Activated gamma-delta T cell (primary cell): ENCODE results near the gene GIMAP2.

Experiments
- DNase-seq: peaks from one replicate; lab custom pipeline; 2025; lab: John Stamatoyannopoulos, UW

Gene GIMAP2

DNA sequence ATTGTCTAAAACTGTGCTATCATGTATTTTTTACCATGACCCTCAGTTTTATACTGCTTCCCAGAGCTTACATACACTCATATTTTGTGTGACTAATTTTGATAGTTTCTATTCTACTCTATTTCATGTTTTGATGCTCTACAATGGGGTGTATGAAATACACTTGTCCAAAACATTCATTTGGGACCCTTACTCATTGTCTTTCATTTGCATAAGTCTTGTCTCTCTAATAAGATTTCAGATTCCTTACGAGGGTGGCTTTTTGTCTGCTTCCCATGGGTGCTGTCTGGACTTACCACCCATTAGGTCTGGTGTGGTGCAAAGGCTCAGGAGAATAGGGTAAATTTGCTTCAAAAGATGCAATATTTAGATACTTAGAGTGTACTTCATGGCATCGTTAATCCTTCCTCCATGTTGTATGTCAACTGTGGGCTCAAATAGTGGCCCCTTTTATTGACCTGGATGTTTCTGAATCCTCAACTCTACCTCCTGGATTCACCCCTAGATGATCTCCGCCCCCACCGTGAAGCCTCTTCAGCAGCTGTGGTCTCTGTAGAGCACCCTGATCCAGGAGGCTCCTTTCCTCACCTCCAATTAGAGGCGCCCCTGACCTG is 48.1 kb downstream of the GIMAP2 start:
- DNase-seq = no peak

DNA sequence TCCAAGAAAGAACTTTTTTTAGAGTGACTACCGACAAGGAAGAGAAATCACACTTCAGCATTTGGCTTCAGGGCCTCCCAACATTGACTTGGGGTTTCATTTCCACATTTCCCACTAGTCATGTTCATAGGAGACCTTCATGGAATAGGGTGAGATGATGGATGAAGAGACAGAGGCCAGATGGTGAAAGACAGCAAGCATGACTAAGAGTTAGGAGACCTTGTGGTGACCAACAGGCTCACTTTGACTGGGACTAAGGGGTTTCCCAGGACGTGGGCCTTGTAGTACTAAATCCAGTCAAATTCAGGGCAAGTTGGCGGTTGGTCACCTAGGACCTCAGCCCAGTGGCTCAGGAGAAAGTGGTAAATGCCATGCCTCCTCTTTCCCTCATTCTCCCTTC is 48.7 kb downstream of the GIMAP2 start:
- no peak for DNase-seq

DNA sequence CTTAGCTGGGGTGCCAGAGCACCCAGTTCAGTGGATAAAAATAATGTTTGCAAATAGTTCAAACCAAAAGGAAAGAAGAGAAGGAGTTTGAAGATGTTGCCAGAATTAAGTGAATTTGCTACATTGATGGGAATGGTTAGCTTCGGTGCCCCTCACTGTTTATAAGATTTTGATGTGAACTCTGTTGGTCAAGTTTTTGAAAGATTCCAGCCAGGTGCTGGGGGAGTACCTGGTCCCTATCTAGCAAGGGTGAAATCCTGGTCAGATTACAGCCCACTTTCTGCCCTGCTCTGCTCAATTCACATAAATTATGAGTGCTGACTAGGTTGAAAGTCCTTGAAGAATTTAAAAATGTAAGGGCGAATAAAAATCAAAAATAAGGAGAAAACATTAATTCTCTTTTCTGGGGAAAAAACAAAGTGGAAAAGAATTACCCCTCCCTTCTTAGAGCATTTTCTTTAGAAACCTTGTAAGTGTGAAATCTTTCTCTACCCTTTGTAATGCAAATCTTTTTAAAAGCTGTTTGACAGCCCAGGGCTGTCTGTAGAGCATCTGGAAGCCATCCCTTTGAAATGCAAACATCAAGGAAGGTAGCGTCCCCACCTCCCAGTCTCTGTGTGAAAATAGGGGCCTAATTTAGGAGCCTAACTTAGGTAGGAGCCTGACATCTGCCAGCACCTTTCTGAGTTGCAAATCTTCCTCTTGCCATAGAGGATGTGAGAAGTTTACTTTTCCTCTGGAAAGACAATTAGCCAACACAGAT is 50.3 kb downstream of the GIMAP2 start:
- DNase-seq = no peak

DNA sequence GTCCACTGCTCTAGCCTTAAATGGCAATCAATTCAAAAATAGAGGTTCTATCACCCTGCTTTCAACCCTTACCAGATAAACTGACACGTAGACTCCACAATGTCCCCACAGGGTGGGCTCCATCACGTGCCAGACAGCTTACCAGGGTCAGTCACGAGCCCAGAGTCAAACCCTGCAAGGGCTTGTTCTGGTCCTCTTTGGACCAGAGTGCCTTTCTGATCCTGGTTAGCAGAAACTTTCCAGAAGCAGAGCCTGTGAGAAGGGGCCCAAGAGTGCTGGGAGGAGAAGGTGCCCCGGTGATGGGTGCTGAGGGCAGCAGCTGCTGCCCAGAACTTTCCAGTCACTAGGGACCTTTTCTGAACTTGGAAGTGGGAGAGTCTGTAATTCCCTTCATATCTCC is 51.4 kb downstream of the GIMAP2 start:
- no peak for DNase-seq

DNA sequence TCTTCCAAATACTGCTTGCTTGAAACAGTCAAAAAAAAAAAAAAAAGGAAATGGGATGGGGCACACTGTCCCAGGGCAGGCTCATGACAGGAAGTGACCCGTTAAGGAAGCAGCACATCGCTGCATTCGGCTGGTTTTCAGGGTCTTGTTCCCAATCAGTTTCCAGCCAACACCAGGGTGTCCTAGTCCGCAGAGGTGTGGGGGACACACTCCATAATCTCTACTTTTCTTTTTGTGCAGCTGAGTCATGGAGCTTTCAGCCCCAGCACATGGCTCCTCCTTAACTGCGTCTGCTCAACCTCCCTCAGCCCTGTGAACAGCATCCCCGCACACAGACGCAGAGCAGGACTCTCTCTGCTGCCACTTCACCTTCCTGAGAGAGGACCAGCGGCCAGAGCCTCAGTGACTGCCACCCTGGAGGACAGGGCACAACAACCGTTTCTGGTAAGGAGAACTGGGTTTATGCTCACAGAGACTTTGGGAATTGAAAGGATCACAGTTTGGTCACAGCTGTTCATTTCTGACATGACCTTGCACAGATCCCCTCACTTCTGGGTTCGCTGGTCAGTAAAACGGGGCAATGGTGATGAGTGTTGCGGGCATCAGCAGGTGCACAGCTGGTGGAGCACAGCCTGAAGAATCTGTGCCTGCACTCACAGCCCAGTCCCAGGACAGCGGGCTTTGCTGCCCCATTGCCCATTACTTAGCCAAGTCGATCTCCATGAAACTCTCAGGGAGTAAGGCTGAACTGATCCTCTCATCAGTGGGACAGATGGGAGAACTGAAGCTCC is 52.0 kb downstream of the GIMAP2 start, which contains the start of gene GIMAP5:
Gene GIMAP5, plus strand, starts transcription at position 154 of the 791 bp plus-strand sequence. CDS start 3,467 bp downstream, outside the sequence.
- no peak for DNase-seq

DNA sequence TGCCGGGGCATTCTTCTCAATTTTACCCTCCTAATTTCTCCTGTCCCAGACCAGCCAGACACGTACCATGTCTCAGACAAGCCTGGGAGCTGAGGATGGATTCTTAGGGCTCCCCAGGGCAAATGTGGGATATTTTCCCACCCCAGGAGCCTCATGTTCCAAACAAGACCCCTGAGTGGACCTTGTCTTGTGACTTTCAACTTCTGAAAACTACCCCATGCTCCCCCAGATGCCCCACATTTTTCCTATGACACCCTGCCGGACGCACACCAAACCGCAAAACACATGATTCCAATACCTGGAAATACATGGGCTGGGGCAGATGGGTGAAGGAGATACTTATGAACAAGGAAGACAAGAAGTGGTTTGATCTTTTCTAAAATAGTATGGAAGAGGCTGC is 52.6 kb downstream of the GIMAP2 start:
- DNase-seq = no peak

DNA sequence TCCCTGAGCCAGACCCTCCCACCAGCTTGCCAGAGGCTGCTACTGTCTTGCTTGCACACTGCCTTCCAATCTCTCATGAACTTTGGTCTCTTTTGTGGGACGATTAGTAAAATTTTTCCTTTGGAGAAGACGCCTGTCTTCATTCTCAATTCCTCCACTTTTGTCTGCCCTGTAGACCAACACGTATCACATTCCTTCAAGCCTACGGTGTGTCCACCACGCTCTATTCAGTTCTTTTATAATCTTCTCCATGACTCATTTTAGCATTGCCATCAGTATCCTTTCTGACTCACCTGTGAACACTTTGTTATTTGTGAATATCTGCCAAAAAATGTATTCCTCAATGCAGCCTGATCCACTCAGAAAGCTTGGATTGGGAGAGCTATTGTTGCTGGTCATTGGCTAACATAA is 53.1 kb downstream of the GIMAP2 start:
- no peak for DNase-seq

DNA sequence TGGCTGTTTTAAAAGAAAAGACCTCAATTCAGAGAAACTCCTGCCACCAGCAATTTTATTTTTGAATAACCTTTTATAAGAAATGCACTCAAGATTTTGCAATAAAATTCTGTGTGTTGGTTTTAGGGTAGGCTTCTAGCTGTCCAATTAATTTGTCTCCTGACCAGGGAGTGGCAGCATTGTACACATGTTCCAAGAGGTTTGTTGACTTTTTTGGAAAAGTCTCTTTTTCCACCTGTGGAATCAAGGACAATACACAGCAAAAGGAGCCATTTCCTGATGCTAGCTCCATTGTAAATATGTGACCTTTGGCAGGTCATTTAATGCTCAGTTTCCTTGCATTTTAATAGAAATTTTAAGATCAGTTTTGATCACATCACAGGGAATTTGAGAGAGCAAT is 53.5 kb downstream of the GIMAP2 start:
- no peak for DNase-seq

DNA sequence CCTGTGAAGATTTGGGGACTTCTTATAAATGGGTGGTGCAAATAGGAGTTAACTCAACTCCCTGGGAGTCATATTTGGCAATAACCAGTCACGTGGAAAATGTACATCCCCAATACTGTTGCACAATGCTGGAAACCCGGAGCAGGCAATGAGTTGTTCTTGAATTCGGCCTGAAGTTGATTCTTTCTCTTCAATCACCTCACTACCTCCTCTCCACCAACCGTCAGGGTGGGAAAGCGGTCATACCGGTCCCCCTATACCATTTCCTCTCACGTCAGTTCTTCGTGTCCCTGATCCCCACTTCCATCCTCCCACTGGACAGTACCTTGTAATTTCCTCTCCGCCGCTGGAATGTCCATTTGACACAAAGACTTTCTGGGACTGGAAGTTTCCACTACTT is 54.5 kb downstream of the GIMAP2 start:
- DNase-seq = no peak

DNA sequence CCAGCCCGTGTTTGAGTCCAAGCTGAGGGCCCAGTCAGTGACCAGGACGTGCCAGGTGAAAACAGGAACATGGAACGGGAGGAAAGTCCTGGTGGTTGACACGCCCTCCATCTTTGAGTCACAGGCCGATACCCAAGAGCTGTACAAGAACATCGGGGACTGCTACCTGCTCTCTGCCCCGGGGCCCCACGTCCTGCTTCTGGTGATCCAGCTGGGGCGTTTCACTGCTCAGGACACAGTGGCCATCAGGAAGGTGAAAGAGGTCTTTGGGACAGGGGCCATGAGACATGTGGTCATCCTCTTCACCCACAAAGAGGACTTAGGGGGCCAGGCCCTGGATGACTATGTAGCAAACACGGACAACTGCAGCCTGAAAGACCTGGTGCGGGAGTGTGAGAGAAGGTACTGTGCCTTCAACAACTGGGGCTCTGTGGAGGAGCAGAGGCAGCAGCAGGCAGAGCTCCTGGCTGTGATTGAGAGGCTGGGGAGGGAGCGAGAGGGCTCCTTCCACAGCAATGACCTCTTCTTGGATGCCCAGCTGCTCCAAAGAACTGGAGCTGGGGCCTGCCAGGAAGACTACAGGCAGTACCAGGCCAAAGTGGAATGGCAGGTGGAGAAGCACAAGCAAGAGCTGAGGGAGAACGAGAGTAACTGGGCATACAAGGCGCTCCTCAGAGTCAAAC is 56.9 kb downstream of the GIMAP2 start:
- no peak for DNase-seq
